ENCODE results near the gene VWA8. TPM values are rescaled to one million over a fixed set of nuclear protein-coding genes. Genes with fewer than 3 reads are reported as not detected.

Gene VWA8
- total RNA-seq, 1 donor = 21.4 TPM

GRCh38 chr13:41582027-41582463, 378.9 kb downstream of the VWA8 start:
- Histone ChIP-seq H2AFZ (ENCODE audit: low read length) (no peak overlapping the region), H3K4me2 (ENCODE audit: insufficient read depth, low read length) (peak overlapping the region; percentile 10), H4K20me1 (ENCODE audit: insufficient read depth, low read length) (no peaks in the 10 kb centered on the region)

DNA sequence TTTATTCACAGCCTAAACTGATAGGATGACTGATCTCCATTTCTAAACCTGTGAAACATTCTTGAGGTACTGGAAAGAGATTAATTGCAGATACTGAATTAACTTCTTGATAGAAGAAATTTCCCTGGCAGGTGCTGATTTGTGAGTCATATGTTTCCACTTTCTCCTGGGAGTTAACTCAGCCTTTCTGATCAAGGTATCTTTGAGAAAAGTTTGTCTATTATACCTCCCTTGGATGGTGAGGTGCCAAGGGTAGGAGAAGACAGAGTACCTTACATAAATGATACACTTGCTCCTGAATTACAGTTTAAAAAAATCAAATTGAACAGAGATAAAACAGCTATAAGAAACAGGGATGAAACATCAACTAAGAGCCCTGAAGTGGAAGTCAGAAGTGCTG, 380.6 kb downstream of the VWA8 start:
- H4K20me1 ChIP-seq (ENCODE audit: insufficient read depth, low read length) = no peaks in the 10 kb centered on the region
- TF ChIP-seq, protein P1, sequence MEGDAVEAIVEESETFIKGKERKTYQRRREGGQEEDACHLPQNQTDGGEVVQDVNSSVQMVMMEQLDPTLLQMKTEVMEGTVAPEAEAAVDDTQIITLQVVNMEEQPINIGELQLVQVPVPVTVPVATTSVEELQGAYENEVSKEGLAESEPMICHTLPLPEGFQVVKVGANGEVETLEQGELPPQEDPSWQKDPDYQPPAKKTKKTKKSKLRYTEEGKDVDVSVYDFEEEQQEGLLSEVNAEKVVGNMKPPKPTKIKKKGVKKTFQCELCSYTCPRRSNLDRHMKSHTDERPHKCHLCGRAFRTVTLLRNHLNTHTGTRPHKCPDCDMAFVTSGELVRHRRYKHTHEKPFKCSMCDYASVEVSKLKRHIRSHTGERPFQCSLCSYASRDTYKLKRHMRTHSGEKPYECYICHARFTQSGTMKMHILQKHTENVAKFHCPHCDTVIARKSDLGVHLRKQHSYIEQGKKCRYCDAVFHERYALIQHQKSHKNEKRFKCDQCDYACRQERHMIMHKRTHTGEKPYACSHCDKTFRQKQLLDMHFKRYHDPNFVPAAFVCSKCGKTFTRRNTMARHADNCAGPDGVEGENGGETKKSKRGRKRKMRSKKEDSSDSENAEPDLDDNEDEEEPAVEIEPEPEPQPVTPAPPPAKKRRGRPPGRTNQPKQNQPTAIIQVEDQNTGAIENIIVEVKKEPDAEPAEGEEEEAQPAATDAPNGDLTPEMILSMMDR (IDR thresholded peaks at IDR 0.05; ENCODE audit: extremely low read depth, low read depth, low read length) = no peak
- DNase-seq (ENCODE audit: insufficient read length, low spot score, missing footprints) = no peak

More at GRCh38 chr13:41582027-41582463, 378.9 kb downstream of the VWA8 start:
- peak; percentile 59 for DNase-seq (ENCODE audit: insufficient read length, low spot score, missing footprints)
- H3K27me3 ChIP-seq (ENCODE audit: insufficient read depth, low read length) = no peaks in the 10 kb centered on the region
- H3K79me2 ChIP-seq (ENCODE audit: insufficient read depth, low read length) = no peaks in the 10 kb centered on the region
- peaks cover under 1% of the 10 kb centered on the region for H3K36me3 ChIP-seq (ENCODE audit: insufficient read depth, low read length)
- H3K27ac ChIP-seq (ENCODE audit: low read depth, low read length) = no peak overlapping the region
- H3K4me3 ChIP-seq (ENCODE audit: insufficient read depth, low read length) = no peak overlapping the region
- TF ChIP-seq, protein P1 (IDR thresholded peaks at IDR 0.05; ENCODE audit: extremely low read depth, low read depth, low read length) = no peak
- H3K9me3 ChIP-seq (ENCODE audit: low read depth, low read length) = no peaks in the 10 kb centered on the region
- H3K4me1 ChIP-seq (ENCODE audit: insufficient read depth, low read length) = peaks cover 10% of the 10 kb centered on the region

GRCh38 chr13:41579881-41580280, 381.0 kb downstream of the VWA8 start:
- no peak for DNase-seq (ENCODE audit: insufficient read length, low spot score, missing footprints)
- no peaks in the 10 kb centered on the region for H3K27me3 ChIP-seq (ENCODE audit: insufficient read depth, low read length)
- no peak overlapping the region for H3K4me2 ChIP-seq (ENCODE audit: insufficient read depth, low read length)
- TF ChIP-seq, protein P1 (IDR thresholded peaks at IDR 0.05; ENCODE audit: extremely low read depth, low read depth, low read length) = no peak
- no peaks in the 10 kb centered on the region for H4K20me1 ChIP-seq (ENCODE audit: insufficient read depth, low read length)
- peaks cover 10% of the 10 kb centered on the region for H3K4me1 ChIP-seq (ENCODE audit: insufficient read depth, low read length)
- H3K27ac ChIP-seq (ENCODE audit: low read depth, low read length) = no peak overlapping the region
- no peak overlapping the region for H3K4me3 ChIP-seq (ENCODE audit: insufficient read depth, low read length)
- no peaks in the 10 kb centered on the region for H3K79me2 ChIP-seq (ENCODE audit: insufficient read depth, low read length)
- H3K36me3 ChIP-seq (ENCODE audit: insufficient read depth, low read length) = no peaks in the 10 kb centered on the region
- no peaks in the 10 kb centered on the region for H3K9me3 ChIP-seq (ENCODE audit: low read depth, low read length)
- no peak overlapping the region for H2AFZ ChIP-seq (ENCODE audit: low read length)

More for the DNA sequence above, 380.6 kb downstream of the VWA8 start:
- no peak overlapping the region for H3K27ac ChIP-seq (ENCODE audit: low read depth, low read length)
- no peak overlapping the region for H2AFZ ChIP-seq (ENCODE audit: low read length)
- H3K27me3 ChIP-seq (ENCODE audit: insufficient read depth, low read length) = no peaks in the 10 kb centered on the region
- H3K9me3 ChIP-seq (ENCODE audit: low read depth, low read length) = no peaks in the 10 kb centered on the region
- no peaks in the 10 kb centered on the region for H3K79me2 ChIP-seq (ENCODE audit: insufficient read depth, low read length)
- H3K4me2 ChIP-seq (ENCODE audit: insufficient read depth, low read length) = no peak overlapping the region
- no peaks in the 10 kb centered on the region for H3K36me3 ChIP-seq (ENCODE audit: insufficient read depth, low read length)
- no peak overlapping the region for H3K4me3 ChIP-seq (ENCODE audit: insufficient read depth, low read length)
- H3K4me1 ChIP-seq (ENCODE audit: insufficient read depth, low read length) = peaks cover 10% of the 10 kb centered on the region

GRCh38 chr13:41579168-41579567, 381.7 kb downstream of the VWA8 start:
- H3K36me3 ChIP-seq (ENCODE audit: insufficient read depth, low read length) = no peaks in the 10 kb centered on the region
- peaks cover 10% of the 10 kb centered on the region for H3K4me1 ChIP-seq (ENCODE audit: insufficient read depth, low read length)
- H4K20me1 ChIP-seq (ENCODE audit: insufficient read depth, low read length) = no peaks in the 10 kb centered on the region
- DNase-seq (ENCODE audit: insufficient read length, low spot score, missing footprints) = no peak
- no peak overlapping the region for H2AFZ ChIP-seq (ENCODE audit: low read length)
- H3K27ac ChIP-seq (ENCODE audit: low read depth, low read length) = no peak overlapping the region
- TF ChIP-seq, protein P1 (IDR thresholded peaks at IDR 0.05; ENCODE audit: extremely low read depth, low read depth, low read length) = no peak
- no peaks in the 10 kb centered on the region for H3K79me2 ChIP-seq (ENCODE audit: insufficient read depth, low read length)
- H3K9me3 ChIP-seq (ENCODE audit: low read depth, low read length) = no peaks in the 10 kb centered on the region
- H3K27me3 ChIP-seq (ENCODE audit: insufficient read depth, low read length) = no peaks in the 10 kb centered on the region
- no peak overlapping the region for H3K4me2 ChIP-seq (ENCODE audit: insufficient read depth, low read length)
- H3K4me3 ChIP-seq (ENCODE audit: insufficient read depth, low read length) = no peak overlapping the region
